ENCODE data around the gene ZMYND8.
"Not testable (repeated sequence)": the region's sequence is repeated elsewhere in the genome, so short reads cannot be mapped to it uniquely, and the experiment has no call there.

ZMYND8 gene

DNA sequence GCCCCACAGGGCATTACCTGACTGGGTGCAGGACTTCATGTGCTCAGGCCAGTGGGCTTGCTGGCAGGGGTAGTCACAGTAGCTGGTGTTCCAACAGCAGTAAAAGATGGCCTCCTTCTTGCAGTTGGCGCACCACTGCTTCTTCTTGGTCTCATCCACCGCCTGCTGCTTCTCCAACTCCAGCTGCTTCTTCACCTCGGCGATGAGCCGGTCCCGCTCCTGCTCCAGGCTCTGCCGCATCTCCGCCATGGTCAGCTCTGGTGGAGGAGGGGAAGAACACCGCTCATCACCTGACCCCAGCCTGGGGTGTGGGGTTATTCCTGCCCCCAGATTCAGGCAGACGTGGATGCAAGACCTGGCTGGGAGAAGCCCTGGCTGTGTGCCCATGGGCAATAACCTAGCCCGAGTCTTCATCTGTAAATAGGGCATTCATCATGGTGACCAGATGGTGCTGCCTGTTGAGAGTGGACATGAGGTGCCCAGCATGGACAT is 132.2 kb downstream of the ZMYND8 start:
- DNase-seq (ENCODE audit: low read depth): no peak

DNA sequence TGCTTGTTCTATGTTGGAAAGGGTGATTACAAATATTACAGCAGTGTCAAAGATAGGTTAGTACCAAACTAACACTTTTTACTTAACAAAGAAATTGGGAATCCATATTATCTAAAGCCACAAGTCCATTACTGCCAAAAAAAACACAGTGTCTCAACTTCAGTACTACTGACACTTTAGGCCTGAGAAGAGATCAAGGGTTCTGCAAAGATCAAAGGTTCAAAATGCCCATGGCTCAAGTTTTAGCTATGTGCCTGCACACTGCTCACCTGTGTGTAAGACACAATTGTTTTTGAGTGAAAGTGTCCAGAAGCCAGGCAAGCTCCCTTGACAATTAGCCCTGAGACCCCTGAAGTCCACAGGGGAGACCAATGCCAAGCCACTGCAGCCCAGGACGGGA is 132.6 kb downstream of the ZMYND8 start:
- DNase-seq (ENCODE audit: low read depth): no peak

DNA sequence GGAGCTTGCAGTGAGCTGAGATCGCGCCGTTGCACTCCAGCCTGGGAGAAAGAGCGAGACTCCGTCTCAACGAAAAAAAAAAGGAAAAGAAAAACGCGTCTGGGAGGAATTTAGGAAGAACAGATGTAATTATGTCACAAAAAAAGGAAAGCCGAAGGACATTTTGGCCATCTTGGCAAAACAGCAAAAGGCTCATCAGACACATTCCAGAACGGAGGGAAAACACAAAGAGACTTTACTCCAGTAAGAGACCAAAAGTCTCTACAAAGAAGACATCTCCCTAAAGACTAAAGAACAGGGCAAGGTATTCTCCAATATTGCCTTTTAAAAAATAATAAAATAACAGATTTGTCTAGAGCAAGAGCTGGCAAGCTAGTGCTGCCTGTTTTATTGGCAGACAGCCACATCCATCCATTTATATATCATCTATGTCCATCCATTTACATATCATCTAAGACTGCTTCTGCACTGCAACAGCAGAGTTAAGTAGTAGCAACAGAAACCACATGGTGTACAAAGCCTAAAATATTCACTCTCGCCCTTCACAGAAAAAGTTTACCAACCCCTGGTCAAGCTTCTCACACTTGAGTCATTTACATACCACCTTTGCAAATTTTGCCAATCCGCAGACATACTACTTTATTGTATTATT is 133.9 kb downstream of the ZMYND8 start:
- DNase-seq (ENCODE audit: low read depth): no peak

DNA sequence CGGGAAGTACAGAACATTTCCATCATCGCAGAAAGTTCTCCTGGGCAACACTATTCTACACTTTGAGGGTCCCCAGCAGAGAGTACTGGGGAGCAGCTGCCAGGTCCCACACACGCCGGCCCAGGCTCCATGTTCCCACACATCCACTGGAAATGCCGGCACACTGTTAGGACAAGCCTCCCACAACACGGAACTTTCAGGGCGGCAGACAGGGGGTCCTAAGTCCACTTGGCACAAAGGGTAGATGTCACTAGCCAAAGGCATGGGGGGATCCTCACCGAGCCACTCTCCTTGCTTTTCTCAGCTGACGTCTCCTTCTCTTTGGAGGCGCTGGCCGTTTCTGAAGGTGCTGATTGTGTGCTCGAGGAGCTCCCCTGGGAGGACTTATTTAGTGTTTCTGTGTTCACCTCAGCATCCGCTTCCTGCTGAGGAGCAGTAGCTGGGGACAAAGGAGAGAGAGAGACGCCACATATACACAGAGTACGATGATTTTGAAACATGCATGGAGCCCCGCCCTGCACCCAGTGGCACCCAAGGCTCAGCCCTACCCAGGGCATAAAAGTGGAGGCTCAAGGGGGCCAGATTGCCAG is 135.4 kb downstream of the ZMYND8 start:
- DNase-seq (ENCODE audit: low read depth): no peak

DNA sequence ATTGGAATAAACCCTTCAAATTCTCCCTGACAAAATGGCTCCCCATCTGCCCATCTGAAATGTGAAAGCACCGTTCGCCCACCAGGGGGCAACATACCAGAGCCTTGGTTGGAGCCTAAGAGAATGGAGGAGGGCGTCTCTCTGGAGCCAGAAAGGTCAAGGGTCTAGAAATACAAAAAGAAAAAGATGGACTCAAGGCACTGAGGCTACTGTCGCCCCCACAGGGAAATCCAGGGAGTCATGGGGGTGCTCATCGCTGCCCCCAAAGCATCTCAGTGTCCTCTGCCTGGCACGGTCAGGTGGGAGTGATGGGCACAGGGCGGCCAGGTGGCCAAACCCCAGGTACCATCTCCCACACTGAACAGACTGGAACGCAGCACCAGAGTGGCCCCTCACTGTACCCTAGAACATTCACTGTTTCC is 136.3 kb downstream of the ZMYND8 start:
- DNase-seq (ENCODE audit: low read depth): no peak

DNA sequence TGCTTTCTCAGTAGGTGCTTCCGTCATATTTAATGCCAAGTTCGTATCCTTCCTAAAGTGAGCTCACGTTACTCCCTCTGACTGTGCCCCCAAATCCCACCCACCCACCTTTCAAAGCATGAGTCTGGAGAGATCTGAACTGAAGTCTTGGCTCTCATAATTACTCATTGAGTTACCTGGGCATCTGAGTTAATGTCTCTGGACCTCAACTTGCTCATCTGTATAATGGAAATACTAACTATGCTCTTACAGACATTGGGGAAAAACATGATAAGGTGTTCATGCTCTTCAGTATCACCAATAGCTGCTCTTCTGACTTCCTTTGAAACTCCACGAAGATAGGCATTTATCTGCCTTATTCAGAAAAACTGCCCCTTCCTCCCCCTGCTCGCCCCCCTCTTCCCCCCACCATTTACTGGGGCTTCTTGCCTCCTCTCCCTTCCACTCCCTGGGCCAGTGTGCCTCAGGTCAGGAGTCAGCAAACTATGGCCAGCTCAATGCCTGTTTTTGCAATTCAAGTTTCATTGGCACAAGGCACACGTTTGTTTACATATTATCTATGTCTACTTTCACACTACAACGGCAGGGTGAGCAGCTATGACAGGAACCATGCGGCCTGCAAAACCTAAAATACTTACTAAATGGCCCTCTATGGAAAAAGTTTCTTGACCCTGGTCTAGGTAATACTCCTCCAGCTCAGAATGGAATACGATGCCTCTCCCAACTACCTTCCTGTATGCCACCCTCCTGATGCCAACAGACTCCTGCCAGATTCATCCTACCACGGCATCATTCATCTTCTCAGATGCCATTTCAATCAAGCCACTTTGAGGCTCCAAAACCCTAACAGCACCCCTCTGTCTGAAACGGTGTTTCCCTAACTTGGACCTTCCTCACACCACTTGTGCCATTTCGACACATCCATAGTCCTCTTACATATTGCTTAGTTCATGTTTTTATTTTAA is 138.7 kb downstream of the ZMYND8 start:
- no peak for DNase-seq (ENCODE audit: low read depth)

DNA sequence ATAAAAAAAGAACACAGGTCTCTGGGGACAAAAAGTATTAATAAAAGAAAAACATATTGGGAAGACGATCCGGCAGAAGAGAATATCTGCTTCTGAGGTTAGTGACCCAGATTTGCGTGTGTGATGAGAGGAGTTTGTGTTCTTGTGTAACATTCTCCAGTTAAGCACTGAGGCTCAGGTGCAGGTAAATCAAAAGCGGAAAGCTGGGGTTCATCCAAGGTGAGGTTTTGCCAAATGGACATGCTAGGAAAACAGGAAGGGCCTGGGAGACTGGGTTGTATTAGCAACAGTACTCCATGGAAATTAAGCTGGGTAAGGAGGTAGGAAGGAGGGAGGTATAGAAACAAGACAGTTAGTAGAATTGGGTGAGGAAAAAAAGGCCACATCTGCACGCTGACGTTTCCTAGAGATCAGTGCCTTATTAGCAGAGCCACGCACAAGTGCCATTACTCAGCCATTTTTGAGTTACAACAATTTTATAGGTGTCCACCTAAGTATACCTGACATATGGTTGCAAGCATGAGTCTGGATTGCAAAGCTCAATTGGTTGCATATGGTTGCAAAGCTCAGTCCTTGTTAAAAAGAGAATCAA is 139.6 kb downstream of the ZMYND8 start:
- no peak for DNase-seq (ENCODE audit: low read depth)

DNA sequence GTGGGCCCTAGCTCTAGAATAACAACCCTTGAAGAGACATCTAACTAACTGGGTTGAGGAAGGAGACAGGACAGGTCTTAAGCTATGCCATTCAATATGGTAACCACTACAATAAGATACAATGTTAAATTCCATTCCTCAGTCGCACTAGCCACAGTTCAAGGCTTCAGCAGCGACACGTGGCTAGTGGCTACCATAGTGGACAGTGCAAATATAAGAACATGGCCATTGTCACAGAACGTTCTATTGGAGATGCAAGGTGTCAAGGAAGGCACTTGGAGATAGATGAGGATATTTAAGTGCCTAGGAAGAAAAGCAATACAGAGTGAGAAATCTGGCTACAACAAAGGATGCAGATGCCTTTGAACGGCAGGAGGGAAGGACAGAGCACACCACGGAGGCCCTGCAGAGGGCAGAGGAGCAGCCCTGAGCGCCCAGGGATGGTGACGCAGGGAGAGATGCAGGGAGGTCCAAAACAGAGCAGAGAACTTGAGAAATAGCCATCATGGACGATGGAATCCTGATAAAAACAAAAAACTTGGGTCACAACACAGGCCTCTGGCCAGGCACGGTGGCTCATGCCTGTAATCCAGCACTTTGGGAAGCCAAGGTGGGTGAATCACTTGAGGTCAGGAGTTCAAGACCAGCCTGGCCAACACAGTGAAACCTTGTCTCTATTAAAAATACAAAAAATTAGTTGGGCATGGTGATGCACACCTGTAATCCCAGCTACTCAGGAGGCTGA is 140.7 kb downstream of the ZMYND8 start:
- DNase-seq (ENCODE audit: low read depth): no peak

DNA sequence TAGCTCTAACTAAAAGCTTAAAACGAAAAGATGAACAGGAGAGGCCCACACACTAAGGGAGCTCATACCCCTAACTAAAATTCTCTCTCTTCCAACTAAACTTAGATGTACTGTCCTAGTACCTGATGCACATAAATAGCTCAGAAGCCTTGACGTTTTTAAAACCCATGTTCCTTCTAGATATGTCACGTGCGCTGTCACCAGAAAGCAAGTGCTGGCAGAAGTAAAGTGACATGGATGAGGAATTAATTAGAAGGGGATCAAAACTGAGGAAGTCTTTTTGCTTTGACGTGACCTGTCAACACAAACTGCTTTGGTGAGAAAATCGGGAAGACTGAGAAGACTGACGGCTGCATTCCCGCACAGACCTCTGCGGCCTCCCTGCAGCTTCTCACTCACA is 142.5 kb downstream of the ZMYND8 start:
- DNase-seq (ENCODE audit: low read depth): no peak

DNA sequence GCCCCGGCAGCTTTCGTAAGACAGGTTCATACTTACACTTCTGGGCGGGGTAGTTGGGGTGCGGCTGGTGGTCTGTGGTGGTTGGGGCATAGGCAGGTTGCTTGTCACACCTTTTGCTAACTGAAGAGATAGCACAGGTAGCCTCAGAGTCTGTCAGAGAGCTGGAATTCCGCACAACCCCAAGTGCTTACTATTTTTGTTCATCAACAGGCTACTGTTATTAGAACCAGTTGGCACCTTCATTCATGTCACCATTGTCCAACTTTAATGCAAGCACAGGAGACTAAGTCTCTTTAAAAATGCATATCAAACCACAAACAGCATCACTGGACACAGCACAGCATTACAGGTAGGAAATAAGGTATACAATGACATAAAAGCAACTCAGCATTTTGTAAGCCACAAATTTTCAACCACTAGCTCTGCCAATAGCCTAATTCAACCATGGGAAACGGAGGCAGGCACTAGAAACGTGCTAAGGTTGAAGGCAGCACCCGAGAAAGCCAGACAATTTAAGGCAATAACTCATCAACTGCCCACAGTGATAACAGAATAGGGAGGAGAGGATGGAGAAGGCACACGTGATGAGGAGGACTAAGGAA is 143.8 kb downstream of the ZMYND8 start:
- DNase-seq (ENCODE audit: low read depth): no peak

DNA sequence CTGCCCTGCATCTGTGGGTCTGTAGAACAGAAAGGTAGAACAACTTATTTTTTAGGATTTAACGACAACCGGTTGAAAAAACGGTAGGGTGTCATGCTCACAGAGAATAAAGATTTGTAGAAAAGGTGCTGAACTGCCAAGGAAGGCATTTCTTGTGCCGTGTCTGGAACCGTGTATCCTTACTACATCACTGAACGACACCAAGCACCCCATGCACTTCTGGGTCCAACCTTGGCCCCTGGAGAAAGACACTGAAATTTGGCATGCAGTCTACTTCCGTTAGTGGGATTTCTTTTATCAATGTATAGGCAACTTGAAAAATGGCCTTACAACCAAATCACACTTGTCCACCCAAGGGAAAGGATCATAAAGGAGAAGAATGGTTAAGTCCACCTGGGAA is 145.5 kb downstream of the ZMYND8 start:
- DNase-seq (ENCODE audit: low read depth): no peak

DNA sequence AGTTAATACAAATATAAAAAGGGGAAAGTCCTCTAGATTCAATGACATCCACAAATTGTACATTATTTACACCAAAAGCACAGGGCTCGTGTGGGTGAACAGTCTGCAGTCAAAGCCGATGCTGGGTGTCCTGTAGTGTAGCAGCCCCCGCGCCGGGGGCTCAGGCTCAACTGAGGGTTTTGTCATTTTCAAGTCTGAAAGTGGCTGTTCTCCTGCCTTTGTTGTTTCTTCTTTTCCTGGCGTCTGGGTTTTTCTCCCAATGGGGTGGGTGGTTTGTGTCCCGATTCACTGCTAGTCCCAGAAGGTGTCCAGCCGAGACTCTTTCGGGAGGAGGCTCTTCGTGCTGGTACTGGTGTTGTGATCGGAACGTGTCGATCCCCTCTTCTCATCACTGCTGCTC is 146.0 kb downstream of the ZMYND8 start:
- DNase-seq (ENCODE audit: low read depth): no peak

DNA sequence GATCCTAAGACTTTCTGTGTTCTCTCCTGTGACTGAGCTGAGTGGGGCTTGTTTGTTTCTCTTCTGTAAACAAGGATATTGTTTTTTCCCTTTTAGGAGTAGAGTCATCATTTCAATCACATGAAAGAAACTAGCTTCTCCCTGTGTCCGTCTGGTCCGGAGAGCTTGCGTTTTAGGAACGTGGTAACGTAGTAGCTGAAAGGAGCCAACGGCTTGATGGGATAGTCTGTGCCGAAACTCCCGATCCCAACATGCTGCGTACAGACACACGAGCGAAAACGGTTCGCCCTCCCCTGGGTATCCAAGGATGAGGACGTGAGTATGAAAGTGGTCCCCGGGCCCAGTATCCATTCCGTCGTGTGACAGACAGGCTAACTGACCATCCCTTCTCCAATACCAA is 146.5 kb downstream of the ZMYND8 start:
- no peak for DNase-seq (ENCODE audit: low read depth)

DNA sequence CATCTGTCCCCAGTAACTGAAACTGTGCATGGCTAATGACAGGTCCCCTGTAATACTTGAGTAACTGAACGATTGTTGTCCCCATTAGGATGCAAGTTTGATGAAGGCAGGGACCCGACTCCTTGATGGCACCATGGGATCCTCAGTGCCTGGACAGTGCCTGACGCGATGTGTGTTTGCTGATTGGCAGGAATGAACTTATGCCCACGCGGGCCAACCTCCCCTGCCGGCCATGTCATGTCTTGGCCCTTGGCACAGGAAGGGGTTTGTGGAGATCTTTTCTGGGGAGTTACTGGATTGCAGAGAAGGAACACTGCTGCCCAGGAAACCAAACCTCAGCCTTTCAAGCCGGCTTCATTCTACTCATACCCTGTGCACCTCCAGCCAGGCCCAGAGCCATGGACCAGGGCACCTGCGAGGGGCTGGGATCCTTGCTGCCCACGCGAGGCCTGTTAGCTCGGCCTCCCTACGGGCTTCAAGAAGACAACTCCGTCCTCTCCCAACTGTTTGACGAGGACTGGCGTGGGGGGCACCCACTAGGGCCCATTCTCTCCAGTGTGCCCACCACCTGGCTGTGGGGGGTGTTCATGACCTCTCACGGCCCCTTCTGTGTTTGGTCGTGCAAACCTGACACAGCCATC is 147.8 kb downstream of the ZMYND8 start:
- no peak for DNase-seq (ENCODE audit: low read depth)

DNA sequence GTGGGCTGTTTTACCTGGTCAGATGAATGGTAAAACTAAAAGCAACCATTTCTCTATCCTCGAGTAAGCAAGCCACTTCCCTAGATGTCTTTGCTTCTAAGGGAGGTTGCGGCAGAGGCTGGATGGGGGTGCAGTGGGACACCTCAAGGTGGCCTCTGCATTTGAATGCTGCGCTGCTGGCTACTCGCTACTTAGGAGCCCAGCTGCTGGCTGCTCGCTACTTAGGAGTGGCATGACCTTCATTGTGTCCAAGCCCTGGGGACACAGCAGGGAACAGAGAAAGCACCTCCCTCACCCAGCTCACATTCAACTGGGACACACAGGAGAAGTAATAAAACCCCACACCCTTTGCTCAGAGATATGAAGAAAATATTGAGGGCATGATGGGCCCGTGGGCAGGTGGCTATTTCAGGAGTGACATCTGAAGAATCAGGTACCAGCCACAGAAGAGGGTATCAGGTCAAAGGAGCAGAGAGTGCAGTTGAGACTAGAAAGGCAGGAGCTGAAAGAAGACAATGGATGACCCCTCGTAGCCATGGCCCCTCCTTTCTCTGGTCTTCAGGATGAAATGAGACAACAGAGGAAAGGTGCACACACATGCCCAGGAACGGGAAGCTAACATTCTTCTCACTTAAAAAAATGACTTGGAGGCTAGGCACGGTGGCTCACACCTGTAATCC is 149.4 kb downstream of the ZMYND8 start:
- no peak for DNase-seq (ENCODE audit: low read depth)

DNA sequence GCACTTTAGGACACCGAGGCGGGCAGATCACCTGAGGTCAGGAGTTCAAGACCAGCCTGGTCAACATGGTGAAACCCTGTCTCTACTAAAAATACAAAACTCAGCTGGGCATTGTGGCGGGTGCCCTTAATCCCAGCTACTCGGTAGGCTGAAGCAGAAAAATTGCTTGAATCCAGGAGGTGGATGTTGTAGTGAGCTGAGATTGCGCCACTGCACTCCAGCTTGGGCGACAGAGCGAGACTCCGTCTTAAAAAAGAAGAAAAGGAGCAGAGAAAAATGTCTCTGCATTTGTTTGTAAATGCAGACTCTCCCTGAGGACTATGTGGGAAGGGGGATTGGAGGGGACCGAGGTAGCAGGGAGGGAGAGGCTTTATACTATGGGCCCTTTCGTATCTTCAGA is 149.9 kb downstream of the ZMYND8 start:
- not testable (repeated sequence) for DNase-seq (ENCODE audit: low read depth)

DNA sequence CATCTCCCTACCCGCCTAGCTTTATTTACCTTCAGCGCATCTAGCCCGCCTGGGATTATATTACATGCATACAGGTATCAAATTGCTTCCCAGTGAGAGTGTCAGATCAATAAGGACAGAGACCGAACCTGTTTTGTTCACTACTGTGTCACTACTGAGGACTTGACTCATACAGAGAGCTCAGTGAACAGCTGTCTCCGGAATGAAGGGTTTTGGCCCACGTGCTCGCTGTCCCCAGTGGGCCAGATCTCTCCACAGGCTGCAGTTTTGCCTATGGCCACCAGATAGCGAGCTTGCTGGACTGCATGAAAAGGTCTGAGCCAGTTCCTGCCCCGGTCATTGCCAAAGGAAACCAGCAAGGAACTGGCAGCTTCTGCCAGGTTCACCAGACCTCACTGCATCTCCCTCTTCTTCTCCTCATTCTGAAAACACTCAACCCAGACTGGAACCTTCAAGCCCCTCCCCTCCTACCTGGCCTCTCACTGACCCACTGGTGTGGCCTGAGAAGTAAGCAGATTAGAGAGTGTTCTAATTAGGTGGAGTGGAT is 150.8 kb downstream of the ZMYND8 start:
- peak; percentile 27 for DNase-seq (ENCODE audit: low read depth)

DNA sequence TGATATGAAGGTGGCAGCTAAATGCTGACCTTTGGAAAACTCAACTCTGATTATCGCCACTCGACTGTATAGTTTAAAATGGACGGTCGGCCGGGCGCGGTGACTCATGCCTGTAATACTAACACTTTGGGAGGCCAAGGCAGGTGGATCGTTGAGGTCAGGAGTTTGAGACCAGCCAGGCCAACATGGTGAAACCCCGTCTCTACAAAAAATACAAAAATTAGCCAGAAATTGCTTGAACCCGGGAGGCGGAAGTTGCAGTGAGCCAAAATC is 151.7 kb downstream of the ZMYND8 start:
- not testable (repeated sequence) for DNase-seq (ENCODE audit: low read depth)

DNA sequence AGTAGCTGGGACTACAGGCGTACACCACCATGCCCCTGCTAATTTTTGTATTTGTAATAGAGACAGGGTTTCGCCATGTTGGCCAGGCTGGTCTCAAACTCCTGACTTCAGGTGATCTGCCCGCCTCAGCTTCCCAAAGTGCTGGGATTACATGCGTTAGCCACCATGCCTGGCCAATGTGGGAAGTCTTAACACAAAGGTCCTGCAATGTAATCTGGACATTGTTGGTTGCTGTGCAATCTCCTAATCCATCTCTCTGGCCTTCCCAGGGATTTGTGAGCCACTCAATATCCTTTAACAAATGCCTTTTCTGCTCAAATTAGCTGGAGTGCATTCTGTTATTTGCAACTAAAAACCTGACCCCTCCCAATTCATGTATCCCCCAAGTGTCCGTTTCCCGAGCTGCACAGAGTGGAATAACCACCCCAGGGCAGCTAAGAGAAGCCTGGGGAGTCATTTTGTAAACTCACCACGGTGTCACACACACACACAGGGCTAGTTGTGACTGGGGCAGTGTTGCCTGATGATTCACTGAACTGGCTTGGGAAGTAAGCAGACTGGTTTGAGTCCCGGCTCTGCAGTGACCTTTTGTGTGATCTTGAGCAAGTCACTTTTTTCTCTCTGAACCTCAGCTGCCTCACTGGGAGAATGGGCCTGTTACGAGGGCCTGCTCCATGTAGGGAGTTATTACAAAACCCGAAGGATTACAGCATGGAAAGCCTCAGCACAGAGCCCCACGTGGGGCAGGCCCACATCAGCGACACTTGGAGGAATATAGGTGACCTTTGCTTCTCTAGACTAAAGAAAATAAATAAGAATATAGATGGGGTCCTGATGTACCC is 152.3 kb downstream of the ZMYND8 start:
- DNase-seq (ENCODE audit: low read depth): peak; percentile 35

Measured in non-pigmented ciliary epithelial cell (primary cell).